Measurements from ENCODE around the gene FMO4.
"Not testable (repeated sequence)": the region's sequence is repeated elsewhere in the genome, so short reads cannot be mapped to it uniquely, and the experiment has no call there.

Gene FMO4

DNA sequence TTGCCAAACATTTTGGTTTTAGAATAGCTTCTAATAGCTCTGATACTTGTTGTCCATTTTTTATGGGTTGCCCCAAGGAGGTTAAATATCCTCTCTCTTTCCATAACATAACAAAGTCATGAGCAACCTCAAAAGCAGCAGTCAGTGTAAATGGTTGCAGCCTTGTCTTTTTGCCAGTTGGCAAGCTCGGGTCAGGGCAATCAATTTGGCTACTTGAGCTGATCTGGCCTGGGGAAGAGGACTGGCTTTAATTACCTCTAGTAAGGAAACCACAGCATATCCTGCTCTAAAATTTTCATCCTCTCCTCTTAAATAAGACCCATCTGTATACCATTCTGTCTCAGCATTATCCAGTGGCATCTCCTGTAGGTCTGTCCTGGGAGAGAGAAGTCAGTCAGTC lies 21.2 kb upstream of the FMO4 start:
- Histone ChIP-seq H3K9me3 (ENCODE audit: low read length) (no peaks in the 10 kb centered on the region), H3K4me3 (ENCODE audit: low read depth in 1 of 2, low read length in 2 of 2) (no peak overlapping the region), H3K4me1 (ENCODE audit: insufficient read depth, low read length) (no peaks in the 10 kb centered on the region), H3K36me3 (ENCODE audit: insufficient read depth, low read length) (no peaks in the 10 kb centered on the region), H3K9ac (ENCODE audit: low read length) (no peak overlapping the region), H3K27me3 (ENCODE audit: control insufficient read depth in 1 of 2, insufficient read depth in 2 of 2, low read length in 2 of 2) (no peaks in the 10 kb centered on the region), H3K27ac (ENCODE audit: low read depth, low read length) (no peak overlapping the region)

DNA sequence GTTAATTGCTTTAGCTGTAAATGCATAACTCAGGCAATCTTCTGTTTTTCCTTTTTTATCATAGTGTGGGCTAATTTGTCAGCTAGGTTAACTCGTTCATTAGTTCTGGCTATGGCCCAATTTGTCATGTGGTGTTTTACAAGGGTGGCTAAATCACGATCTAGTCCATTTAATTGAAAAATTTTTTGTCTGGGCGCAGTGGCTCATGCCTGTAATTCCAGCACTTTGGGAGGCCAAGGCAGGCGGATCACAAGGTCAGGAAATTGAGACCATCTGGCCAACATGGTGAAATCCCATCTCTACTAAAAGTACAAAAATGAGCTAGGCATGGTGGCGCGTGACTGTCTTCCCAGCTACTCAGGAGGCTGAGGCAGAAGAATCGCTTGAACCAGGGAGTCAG lies 18.6 kb upstream of the FMO4 start:
- not testable (repeated sequence) for H3K4me1 ChIP-seq (ENCODE audit: insufficient read depth, low read length); H3K9ac ChIP-seq (ENCODE audit: low read length); H3K27ac ChIP-seq (ENCODE audit: low read depth, low read length)

DNA sequence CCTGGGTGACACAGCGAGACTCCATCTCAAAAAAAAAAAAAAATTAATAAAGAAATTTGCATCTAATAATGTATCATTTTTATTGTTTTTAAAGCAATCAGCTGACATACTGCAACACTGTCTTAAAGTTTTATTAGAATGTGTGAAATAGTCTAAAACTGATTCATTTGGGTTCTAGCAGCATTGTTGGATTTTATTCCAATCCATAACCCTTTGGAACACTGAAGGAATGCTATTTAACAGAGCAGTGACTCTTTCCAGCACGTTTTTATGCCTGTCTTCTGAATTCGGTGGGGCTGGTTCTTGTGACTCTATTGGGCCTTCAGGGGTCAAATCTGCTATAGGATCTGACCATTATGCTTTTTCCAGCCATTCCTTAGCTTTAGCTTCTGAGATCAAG lies 18.2 kb upstream of the FMO4 start:
- Histone ChIP-seq H3K9ac (ENCODE audit: low read length) (no peak overlapping the region), H3K9me3 (ENCODE audit: low read length) (peaks cover 11% of the 10 kb centered on the region), H3K4me1 (ENCODE audit: insufficient read depth, low read length) (no peaks in the 10 kb centered on the region), H3K4me3 (ENCODE audit: low read depth in 1 of 2, low read length in 2 of 2) (no peak overlapping the region), H3K27me3 (ENCODE audit: control insufficient read depth in 1 of 2, insufficient read depth in 2 of 2, low read length in 2 of 2) (no peaks in the 10 kb centered on the region), H3K36me3 (ENCODE audit: insufficient read depth, low read length) (no peaks in the 10 kb centered on the region), H3K27ac (ENCODE audit: low read depth, low read length) (no peak overlapping the region)

More for the DNA sequence above, 18.6 kb upstream of the FMO4 start:
- H3K4me3 ChIP-seq (ENCODE audit: low read depth in 1 of 2, low read length in 2 of 2); H3K27me3 ChIP-seq (ENCODE audit: control insufficient read depth in 1 of 2, insufficient read depth in 2 of 2, low read length in 2 of 2); H3K36me3 ChIP-seq (ENCODE audit: insufficient read depth, low read length): not testable (repeated sequence)
- peaks cover 11% of the 10 kb centered on the region for H3K9me3 ChIP-seq (ENCODE audit: low read length)

DNA sequence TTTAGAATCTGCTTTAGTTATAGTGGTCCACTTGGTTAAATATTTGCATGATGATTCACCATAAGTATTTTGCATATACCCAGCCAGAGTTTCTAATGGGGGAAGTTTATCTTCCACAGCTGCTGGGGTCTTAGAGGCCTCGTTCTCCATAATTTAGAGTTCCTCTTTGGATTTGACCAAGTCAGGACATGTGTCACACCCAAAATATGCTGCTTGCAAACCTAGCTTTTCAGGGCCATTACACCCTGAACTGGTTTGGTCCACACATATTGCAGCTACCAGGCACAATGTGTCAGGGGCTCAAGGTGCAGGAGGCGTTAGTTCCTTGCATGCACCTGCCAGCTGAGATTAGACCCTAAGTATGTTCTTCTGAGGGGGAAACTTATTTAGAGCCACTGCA lies 17.1 kb upstream of the FMO4 start:
- Histone ChIP-seq H3K27me3 (ENCODE audit: control insufficient read depth in 1 of 2, insufficient read depth in 2 of 2, low read length in 2 of 2) (no peaks in the 10 kb centered on the region), H3K4me1 (ENCODE audit: insufficient read depth, low read length) (no peaks in the 10 kb centered on the region), H3K27ac (ENCODE audit: low read depth, low read length) (no peak overlapping the region), H3K9me3 (ENCODE audit: low read length) (peaks cover 11% of the 10 kb centered on the region), H3K9ac (ENCODE audit: low read length) (no peak overlapping the region), H3K36me3 (ENCODE audit: insufficient read depth, low read length) (no peaks in the 10 kb centered on the region), H3K4me3 (ENCODE audit: low read depth in 1 of 2, low read length in 2 of 2) (no peak overlapping the region)

DNA sequence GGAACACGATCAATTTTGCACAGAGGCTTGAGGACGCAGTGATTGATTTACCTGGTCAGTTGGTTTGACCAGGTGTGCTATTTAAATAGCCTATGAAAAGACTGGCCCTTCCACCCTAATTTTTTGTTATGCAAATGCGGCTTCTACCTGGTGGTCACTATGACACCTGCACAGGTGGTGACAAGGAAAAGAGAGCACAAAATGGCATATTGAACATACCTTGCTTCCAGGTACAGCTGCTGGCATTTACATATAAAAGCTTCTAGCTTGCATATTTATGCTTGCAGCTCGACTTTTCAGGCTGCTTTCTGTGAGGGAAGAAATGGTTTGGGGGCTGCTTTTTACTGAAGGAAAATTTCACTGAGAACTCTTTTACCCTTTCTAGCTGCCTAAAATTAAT lies 15.3 kb upstream of the FMO4 start:
- no peak overlapping the region for H3K4me3 ChIP-seq (ENCODE audit: low read depth in 1 of 2, low read length in 2 of 2)
- no peak overlapping the region for H3K9ac ChIP-seq (ENCODE audit: low read length)
- H3K27me3 ChIP-seq (ENCODE audit: control insufficient read depth in 1 of 2, insufficient read depth in 2 of 2, low read length in 2 of 2), result no peaks in the 10 kb centered on the region
- H3K36me3 ChIP-seq (ENCODE audit: insufficient read depth, low read length), result no peaks in the 10 kb centered on the region
- peaks cover 11% of the 10 kb centered on the region for H3K9me3 ChIP-seq (ENCODE audit: low read length)
- no peak overlapping the region for H3K27ac ChIP-seq (ENCODE audit: low read depth, low read length)
- no peaks in the 10 kb centered on the region for H3K4me1 ChIP-seq (ENCODE audit: insufficient read depth, low read length)

DNA sequence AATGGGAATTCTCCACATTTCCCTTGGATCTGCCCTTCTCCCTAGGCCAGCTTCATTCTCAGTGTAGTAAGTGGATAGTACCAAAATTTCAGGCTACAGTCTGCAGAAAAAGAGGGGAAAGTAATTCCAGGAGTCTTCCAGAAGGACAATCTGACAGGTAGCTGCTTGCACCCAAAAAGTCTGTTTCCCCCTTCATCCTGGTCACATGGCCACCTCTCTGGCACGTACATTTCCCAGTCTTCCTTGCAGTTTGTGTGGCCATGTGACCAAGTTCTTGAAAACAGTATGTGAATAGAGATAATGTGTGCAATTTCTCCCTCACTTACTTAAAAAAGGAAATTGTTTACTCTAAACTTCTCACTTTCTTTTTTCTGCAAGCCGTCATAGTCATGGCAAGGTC lies 14.6 kb upstream of the FMO4 start:
- H3K36me3 ChIP-seq (ENCODE audit: insufficient read depth, low read length), result no peaks in the 10 kb centered on the region

DNA sequence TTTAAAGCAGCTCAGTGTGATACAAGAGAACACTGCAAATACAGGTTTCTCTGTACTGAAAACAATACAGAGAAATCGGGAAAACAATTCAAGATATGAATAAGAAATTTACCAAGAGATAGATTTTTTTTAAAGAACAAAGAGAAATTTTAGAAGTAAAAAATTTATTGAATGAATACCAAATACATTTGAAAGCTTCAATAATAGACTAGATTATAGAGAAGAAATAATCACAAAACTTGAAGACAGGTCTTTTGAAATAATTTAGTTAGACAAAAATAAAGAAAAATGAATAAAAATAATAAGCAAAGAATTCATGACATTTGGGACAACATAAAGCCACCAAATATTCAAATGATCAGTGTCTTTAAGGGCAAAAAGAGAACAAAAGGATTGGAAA lies 13.6 kb upstream of the FMO4 start:
- no peaks in the 10 kb centered on the region for H3K27me3 ChIP-seq (ENCODE audit: control insufficient read depth in 1 of 2, insufficient read depth in 2 of 2, low read length in 2 of 2)
- H3K27ac ChIP-seq (ENCODE audit: low read depth, low read length), result no peak overlapping the region
- H3K4me1 ChIP-seq (ENCODE audit: insufficient read depth, low read length), result no peaks in the 10 kb centered on the region
- no peaks in the 10 kb centered on the region for H3K36me3 ChIP-seq (ENCODE audit: insufficient read depth, low read length)
- no peak overlapping the region for H3K9ac ChIP-seq (ENCODE audit: low read length)
- H3K9me3 ChIP-seq (ENCODE audit: low read length), result peaks cover 11% of the 10 kb centered on the region
- no peak overlapping the region for H3K4me3 ChIP-seq (ENCODE audit: low read depth in 1 of 2, low read length in 2 of 2)

More for the DNA sequence above, 14.6 kb upstream of the FMO4 start:
- no peak overlapping the region for H3K27ac ChIP-seq (ENCODE audit: low read depth, low read length)
- H3K4me3 ChIP-seq (ENCODE audit: low read depth in 1 of 2, low read length in 2 of 2), result no peak overlapping the region
- H3K9me3 ChIP-seq (ENCODE audit: low read length), result peaks cover 11% of the 10 kb centered on the region
- no peak overlapping the region for H3K9ac ChIP-seq (ENCODE audit: low read length)
- no peaks in the 10 kb centered on the region for H3K4me1 ChIP-seq (ENCODE audit: insufficient read depth, low read length)
- no peaks in the 10 kb centered on the region for H3K27me3 ChIP-seq (ENCODE audit: control insufficient read depth in 1 of 2, insufficient read depth in 2 of 2, low read length in 2 of 2)

DNA sequence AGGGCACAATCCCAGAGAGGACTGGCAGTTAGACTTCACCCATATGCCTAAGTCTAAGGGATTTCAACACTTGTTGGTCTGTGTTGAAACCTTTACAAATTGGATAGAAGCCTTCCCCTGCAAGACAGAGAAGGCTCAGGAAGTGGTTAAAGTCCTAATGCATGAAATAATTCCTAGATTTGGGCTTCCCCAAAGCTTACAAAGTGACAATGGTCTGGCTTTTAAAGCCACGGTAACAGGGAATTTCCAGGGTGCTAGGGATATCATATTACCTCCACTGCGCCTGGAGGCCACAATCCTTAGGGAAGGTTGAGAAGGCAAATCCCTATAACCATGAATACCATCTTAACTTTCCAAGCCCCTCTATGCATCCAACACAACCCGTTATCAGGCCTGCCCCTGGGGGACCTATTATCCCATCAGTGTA lies 3.3 kb upstream of the FMO4 start:
- no peaks in the 10 kb centered on the region for H3K4me1 ChIP-seq (ENCODE audit: insufficient read depth, low read length)
- H3K27ac ChIP-seq (ENCODE audit: low read depth, low read length), result no peak overlapping the region

DNA sequence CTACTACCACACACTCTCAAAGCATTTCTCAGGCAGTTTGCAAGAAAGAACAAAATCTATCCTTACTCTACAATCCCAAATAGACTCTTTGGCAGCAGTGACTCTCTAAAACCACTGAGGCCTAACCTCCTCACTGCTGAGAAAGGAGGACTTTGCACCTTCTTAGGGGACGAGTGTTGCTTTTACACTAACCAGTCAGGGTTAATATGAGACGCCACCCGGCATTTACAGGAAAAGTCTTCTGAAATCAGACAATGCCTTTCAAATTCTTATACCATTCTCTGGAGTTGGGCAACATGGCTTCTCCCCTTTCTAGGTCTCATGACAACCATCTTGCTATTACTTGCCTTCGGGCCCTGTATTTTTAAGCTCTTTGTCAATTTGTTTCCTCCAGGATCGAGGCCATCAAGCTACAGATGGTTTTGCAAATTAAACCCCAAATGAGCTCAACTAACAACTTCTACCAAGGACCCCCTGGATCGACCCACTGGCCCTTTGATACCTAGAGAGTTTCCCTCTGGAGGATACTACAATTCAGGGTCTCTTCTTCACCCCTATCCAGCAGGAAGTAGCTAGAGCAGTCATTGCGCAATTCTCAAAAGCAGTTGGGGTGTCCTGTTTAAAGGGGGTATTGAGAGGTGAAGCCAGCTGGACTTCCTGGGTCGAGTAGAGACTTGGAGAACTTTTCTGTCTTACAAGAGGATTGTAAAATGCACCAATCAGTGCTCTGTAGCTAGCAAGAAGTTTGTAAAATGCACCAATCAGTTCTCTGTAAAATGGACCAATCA lies 2.0 kb upstream of the FMO4 start:
- no peaks in the 10 kb centered on the region for H3K36me3 ChIP-seq (ENCODE audit: insufficient read depth, low read length)
- H3K27me3 ChIP-seq (ENCODE audit: control insufficient read depth in 1 of 2, insufficient read depth in 2 of 2, low read length in 2 of 2), result no peaks in the 10 kb centered on the region
- H3K9ac ChIP-seq (ENCODE audit: low read length), result no peak overlapping the region
- no peak overlapping the region for H3K27ac ChIP-seq (ENCODE audit: low read depth, low read length)
- H3K9me3 ChIP-seq (ENCODE audit: low read length), result no peaks in the 10 kb centered on the region
- H3K4me1 ChIP-seq (ENCODE audit: insufficient read depth, low read length), result no peaks in the 10 kb centered on the region
- H3K4me3 ChIP-seq (ENCODE audit: low read depth in 1 of 2, low read length in 2 of 2), result no peak overlapping the region

More for the DNA sequence above, 3.3 kb upstream of the FMO4 start:
- Histone ChIP-seq H3K36me3 (ENCODE audit: insufficient read depth, low read length) (no peaks in the 10 kb centered on the region), H3K4me3 (ENCODE audit: low read depth in 1 of 2, low read length in 2 of 2) (no peak overlapping the region), H3K9me3 (ENCODE audit: low read length) (no peaks in the 10 kb centered on the region), H3K27me3 (ENCODE audit: control insufficient read depth in 1 of 2, insufficient read depth in 2 of 2, low read length in 2 of 2) (no peaks in the 10 kb centered on the region), H3K9ac (ENCODE audit: low read length) (no peak overlapping the region)

DNA sequence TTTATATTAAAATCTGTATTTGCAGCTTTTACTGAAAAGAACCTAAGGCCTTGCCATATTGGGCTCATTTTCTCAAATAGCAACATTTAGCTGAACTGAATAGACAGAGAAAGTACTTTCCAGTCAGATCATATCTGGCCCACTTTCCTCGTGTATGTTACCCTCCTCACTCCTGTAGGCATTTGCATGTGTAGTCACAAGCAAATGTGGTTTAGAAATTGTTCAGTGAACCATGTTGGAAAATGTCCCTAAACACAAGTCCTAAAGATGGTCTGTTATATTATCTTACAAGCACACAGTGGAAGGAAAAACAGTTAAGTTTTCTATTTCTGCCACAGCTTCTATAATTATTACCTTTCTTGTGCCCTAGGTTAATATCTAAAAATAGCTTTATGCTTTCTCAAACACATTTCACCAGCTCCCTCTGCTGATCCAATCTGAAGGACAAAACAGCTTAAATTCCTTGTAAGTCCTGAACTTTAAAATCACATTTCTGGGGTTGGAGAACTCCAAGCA lies 606 bp upstream of the FMO4 start:
- Histone ChIP-seq H3K4me3 (ENCODE audit: low read depth in 1 of 2, low read length in 2 of 2) (peak overlapping the region in 1 of 2 donors; percentile 21), H3K27ac (ENCODE audit: low read depth, low read length) (no peak overlapping the region), H3K27me3 (ENCODE audit: control insufficient read depth in 1 of 2, insufficient read depth in 2 of 2, low read length in 2 of 2) (no peaks in the 10 kb centered on the region), H3K9me3 (ENCODE audit: low read length) (no peaks in the 10 kb centered on the region), H3K4me1 (ENCODE audit: insufficient read depth, low read length) (no peaks in the 10 kb centered on the region), H3K36me3 (ENCODE audit: insufficient read depth, low read length) (no peaks in the 10 kb centered on the region), H3K9ac (ENCODE audit: low read length) (peak overlapping the region; percentile 22)

DNA sequence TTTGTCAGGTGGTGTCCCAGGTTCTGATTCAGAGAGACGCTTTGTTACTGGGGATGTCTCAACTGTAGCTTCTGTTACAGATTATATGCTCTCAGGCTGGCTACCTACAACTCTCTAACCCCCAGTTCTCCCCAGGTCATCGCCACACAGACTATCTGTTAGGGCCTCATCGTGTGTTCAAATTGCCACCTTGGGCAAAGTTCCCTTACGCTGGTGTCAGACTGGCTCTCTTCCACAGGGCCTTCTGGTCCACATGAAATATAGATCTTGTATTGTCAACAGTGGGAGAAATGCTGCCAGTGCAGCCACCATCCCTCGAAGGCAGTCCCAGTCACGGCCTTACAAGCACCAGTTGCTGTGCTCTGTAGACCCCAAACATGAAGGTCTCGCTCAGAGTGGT lies 15.3 kb downstream of the FMO4 start:
- no peaks in the 10 kb centered on the region for H3K4me1 ChIP-seq (ENCODE audit: insufficient read depth, low read length)
- no peaks in the 10 kb centered on the region for H3K9me3 ChIP-seq (ENCODE audit: low read length)
- no peaks in the 10 kb centered on the region for H3K36me3 ChIP-seq (ENCODE audit: insufficient read depth, low read length)
- H3K9ac ChIP-seq (ENCODE audit: low read length), result no peak overlapping the region
- H3K4me3 ChIP-seq (ENCODE audit: low read depth in 1 of 2, low read length in 2 of 2), result no peak overlapping the region
- no peaks in the 10 kb centered on the region for H3K27me3 ChIP-seq (ENCODE audit: control insufficient read depth in 1 of 2, insufficient read depth in 2 of 2, low read length in 2 of 2)
- no peak overlapping the region for H3K27ac ChIP-seq (ENCODE audit: low read depth, low read length)

Data from muscle layer of colon (tissue), 2 donors.